ENCODE results near the gene ANKIB1. TPM values are rescaled to one million over a fixed set of nuclear protein-coding genes. Genes with fewer than 3 reads are reported as not detected.
"Not testable (repeated sequence)": the region's sequence is repeated elsewhere in the genome, so short reads cannot be mapped to it uniquely, and the experiment has no call there.

ANKIB1 gene
- total RNA-seq, 2 experiments from 2014 or later, result 57.7 to 82.0 TPM

DNA sequence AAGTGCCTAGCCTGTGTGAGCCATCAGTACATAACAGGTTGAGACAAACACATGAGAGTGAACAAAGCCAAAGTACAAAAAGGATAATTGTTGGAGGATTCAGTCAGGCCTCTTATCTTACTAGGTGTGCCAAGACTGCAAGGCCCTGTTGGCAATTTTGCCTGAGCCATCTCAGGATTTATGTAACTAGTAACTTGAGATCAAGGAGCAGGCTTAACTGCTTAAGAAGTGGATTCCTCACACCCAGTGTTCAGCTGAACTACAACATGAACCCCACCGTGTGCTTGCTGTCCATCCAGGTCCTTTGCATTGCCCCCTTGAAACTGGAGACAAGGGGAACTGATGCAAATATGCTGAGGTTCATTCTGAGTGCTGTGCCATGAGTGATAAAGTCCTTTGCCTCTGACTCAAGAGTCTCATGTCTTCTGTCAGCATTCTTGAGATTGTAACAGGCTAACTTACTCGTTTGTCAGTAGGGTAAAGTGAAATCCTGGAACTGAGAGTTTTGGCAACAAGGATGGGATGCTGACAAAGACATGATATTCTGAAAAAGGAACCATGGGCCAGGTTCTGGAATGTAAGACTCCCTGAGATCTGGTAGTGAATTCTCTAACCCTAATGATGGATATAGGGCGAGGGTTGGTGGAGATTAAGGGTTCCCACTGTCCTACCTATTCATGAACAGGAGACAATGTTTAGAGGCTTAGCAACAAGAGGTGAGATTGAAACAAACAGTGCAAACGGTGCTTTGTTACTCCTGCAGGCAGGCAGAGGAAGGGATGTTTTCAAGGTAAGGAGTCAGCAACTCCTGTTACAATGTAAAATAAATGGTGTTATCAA is 157.4 kb downstream of the ANKIB1 start:
- H3K27me3 Mint-ChIP-seq, result no peaks in the 10 kb centered on the region
- no peak overlapping the region for H3K4me3 Mint-ChIP-seq

DNA sequence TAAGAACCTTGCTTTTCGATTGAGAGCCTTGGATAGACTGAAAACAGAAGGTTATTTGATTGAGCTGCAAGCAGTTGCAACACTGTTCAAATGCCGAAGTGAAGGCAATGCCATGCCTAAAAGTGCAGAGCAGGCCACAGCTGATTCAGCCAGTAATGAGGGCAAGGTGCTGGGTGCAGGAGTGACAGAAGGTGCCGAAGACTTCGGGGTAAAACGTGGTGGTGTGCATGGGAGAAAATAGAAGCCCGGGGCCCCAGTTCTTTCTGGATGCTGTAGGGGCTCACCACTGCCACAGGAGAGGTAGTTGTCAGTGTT is 157.9 kb downstream of the ANKIB1 start:
- Mint-ChIP-seq H3K36me3 (ENCODE audit: low read depth) (peaks cover 14% of the 10 kb centered on the region), H3K4me3 (no peak overlapping the region), H3K27me3 (no peaks in the 10 kb centered on the region), H3K27ac (no peak overlapping the region), H3K9me3 (no peaks in the 10 kb centered on the region), H3K4me1 (peaks cover 19% of the 10 kb centered on the region)
- POLR2A ChIA-PET, result no interaction called here
- CTCF ChIA-PET, result no interaction called here
- no peak for DNase-seq

More for the DNA sequence above, 157.4 kb downstream of the ANKIB1 start:
- DNase-seq, result no peak
- Mint-ChIP-seq H3K27ac (no peak overlapping the region), H3K36me3 (ENCODE audit: low read depth) (peaks cover 19% of the 10 kb centered on the region), H3K4me1 (peaks cover 19% of the 10 kb centered on the region), H3K9me3 (no peaks in the 10 kb centered on the region)
- POLR2A ChIA-PET, result no interaction called here
- CTCF ChIA-PET, result interaction anchor here (1.2 kb wide), 1 partner anchor 9 kb away, joined by 3 read pairs; no protein-coding TSS in a partner anchor

DNA sequence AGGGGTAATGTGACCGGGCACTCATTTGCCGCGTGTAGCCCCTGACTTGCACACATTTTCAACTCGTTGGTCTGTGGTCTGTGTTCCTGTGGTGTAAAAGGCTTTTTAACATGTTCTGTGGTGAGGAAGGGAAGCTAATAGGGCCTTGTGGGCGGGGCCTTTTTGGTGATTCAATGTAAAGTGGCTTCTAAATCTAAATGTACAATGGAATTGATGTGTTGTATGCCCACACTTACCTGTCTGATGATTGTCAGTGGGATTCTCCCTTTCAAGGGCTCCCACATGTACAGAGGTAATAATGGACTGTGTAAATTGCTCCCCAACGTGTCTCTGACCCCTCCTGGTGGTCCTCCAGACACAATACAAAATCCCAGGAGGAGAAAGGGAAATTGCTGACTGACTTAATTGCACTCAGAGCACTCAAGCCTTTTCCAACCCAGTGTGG is 158.4 kb downstream of the ANKIB1 start:
- DNase-seq, result peak; percentile 59
- H3K27ac Mint-ChIP-seq, result peak overlapping the region; percentile 3
- H3K9me3 Mint-ChIP-seq, result no peaks in the 10 kb centered on the region
- no peak overlapping the region for H3K4me3 Mint-ChIP-seq
- peaks cover 19% of the 10 kb centered on the region for H3K4me1 Mint-ChIP-seq
- no peaks in the 10 kb centered on the region for H3K27me3 Mint-ChIP-seq
- ChIA-PET POLR2A (no interaction called here), CTCF (interaction anchor here (0.5 to 1.0 kb wide), 2 partner anchors 13 to 25 kb away, joined by 3 to 5 read pairs; no protein-coding TSS in a partner anchor)
- peaks cover 11% of the 10 kb centered on the region for H3K36me3 Mint-ChIP-seq (ENCODE audit: low read depth)

DNA sequence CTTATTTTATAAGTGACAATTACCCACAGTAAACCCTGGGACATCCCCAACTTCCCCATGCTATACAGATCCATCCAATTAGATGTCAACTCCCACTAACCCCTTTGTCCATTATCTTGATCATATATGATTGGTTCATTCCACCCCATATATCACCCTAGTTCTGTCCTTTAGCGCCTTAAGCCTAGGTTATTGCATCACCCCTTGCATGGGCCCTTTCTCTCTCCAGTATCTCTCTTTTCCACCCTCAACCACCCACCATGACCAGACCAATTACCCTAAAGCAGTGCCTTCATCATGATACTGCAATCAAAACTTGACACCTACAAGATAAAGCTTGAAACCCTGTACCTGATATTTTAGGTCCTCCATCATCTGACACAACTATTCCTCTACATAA is 163.6 kb downstream of the ANKIB1 start:
- H3K27me3 Mint-ChIP-seq, result peaks cover 7% of the 10 kb centered on the region
- H3K9me3 Mint-ChIP-seq, result peaks cover 2% of the 10 kb centered on the region
- H3K4me1 Mint-ChIP-seq, result peaks cover 6% of the 10 kb centered on the region
- POLR2A ChIA-PET, result no interaction called here
- no peak for DNase-seq
- peaks cover 5% of the 10 kb centered on the region for H3K36me3 Mint-ChIP-seq (ENCODE audit: low read depth)
- H3K4me3 Mint-ChIP-seq, result no peak overlapping the region
- H3K27ac Mint-ChIP-seq, result no peak overlapping the region
- CTCF ChIA-PET, result interaction anchor here (0.7 to 1.3 kb wide), 2 partner anchors 15 to 58 kb away, joined by 3 read pairs; no protein-coding TSS in a partner anchor

- H3K27ac Mint-ChIP-seq; H3K36me3 Mint-ChIP-seq (ENCODE audit: low read depth); H3K4me1 Mint-ChIP-seq; DNase-seq; POLR2A ChIA-PET; H3K9me3 Mint-ChIP-seq; H3K27me3 Mint-ChIP-seq; H3K4me3 Mint-ChIP-seq: not testable (repeated sequence)
- CTCF ChIA-PET, result interaction anchor here (0.7 kb wide), 1 partner anchor 268 kb away, joined by 3 read pairs; no protein-coding TSS in a partner anchor
Measured at GRCh38 chr7:92410162-92410561, 164.4 kb downstream of the ANKIB1 start.

DNA sequence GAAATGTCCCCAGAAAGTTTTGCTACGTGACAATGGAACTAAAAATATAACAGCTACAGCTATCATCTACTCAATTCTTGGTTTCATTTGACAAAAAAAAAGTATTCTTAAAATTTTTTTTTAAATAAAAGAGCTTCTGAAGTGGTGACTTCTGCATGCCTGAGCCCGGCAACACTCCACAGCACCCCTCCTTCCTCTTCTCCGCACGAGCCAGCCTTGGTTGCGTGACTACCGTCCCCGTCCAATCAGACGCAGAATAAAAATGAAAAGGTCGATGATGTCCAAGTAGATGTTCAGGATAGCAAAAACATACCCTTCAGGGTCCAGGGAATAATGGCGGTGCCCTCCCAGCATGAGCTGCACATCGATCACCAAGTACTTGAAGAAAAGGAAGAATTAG is 167.0 kb downstream of the ANKIB1 start:
- Mint-ChIP-seq H3K4me3 (no peak overlapping the region), H3K36me3 (ENCODE audit: low read depth) (no peaks in the 10 kb centered on the region), H3K9me3 (peaks cover 2% of the 10 kb centered on the region), H3K4me1 (no peaks in the 10 kb centered on the region), H3K27ac (no peak overlapping the region), H3K27me3 (peaks cover 7% of the 10 kb centered on the region)
- ChIA-PET CTCF (interaction anchor here (0.8 to 2.8 kb wide), 3 partner anchors 9 to 11 kb away, joined by 3 to 9 read pairs (median 3); no protein-coding TSS in a partner anchor), POLR2A (no interaction called here)
- no peak for DNase-seq

- no peak for DNase-seq
- no peaks in the 10 kb centered on the region for H3K36me3 Mint-ChIP-seq (ENCODE audit: low read depth)
- POLR2A ChIA-PET, result no interaction called here
- CTCF ChIA-PET, result interaction anchor here (0.9 to 2.8 kb wide), 3 partner anchors 8 to 34 kb away, joined by 3 to 9 read pairs (median 8); partner anchors contain the start of gene GATAD1
- peaks cover 2% of the 10 kb centered on the region for H3K9me3 Mint-ChIP-seq
- no peaks in the 10 kb centered on the region for H3K4me1 Mint-ChIP-seq
- H3K27ac Mint-ChIP-seq, result no peak overlapping the region
- peaks cover 7% of the 10 kb centered on the region for H3K27me3 Mint-ChIP-seq
- H3K4me3 Mint-ChIP-seq, result no peak overlapping the region
Measured at GRCh38 chr7:92413550-92413949, 167.8 kb downstream of the ANKIB1 start.

- CTCF ChIA-PET, result interaction anchor here (0.6 to 2.8 kb wide), 4 partner anchors 9 to 32 kb away, joined by 4 to 9 read pairs (median 6); partner anchors contain the start of gene GATAD1
- Mint-ChIP-seq H3K36me3 (ENCODE audit: low read depth) (no peaks in the 10 kb centered on the region), H3K4me3 (no peak overlapping the region), H3K27me3 (peaks cover 7% of the 10 kb centered on the region), H3K27ac (no peak overlapping the region), H3K9me3 (no peaks in the 10 kb centered on the region), H3K4me1 (no peaks in the 10 kb centered on the region)
- no peak for DNase-seq
- POLR2A ChIA-PET, result no interaction called here
Measured at GRCh38 chr7:92415225-92415624, 169.5 kb downstream of the ANKIB1 start.

- POLR2A ChIA-PET, result no interaction called here
- H3K4me3 Mint-ChIP-seq, result no peak overlapping the region
Measured at GRCh38 chr7:92417913-92418312, 172.1 kb downstream of the ANKIB1 start.

GRCh38 chr7:92421676-92422435 is 176.1 kb downstream of the ANKIB1 start:
- no peak for DNase-seq
- Mint-ChIP-seq H3K4me3 (no peak overlapping the region), H3K27me3 (peaks cover 4% of the 10 kb centered on the region), H3K27ac (no peak overlapping the region), H3K9me3 (no peaks in the 10 kb centered on the region), H3K4me1 (peaks cover 17% of the 10 kb centered on the region), H3K36me3 (ENCODE audit: low read depth) (no peaks in the 10 kb centered on the region)
- POLR2A ChIA-PET, result interaction anchor here (1.1 kb wide), 1 partner anchor 25 kb away, joined by 3 read pairs; the partner anchor contains the start of gene GATAD1
- CTCF ChIA-PET, result interaction anchor here (1.0 to 6.0 kb wide), 5 partner anchors 9 to 25 kb away, joined by 3 to 49 read pairs (median 3); partner anchors contain the start of gene GATAD1

More at GRCh38 chr7:92417913-92418312, 172.1 kb downstream of the ANKIB1 start:
- CTCF ChIA-PET, result interaction anchor here (0.8 to 2.4 kb wide), 3 partner anchors 30 to 172 kb away, joined by 3 to 11 read pairs (median 4); partner anchors contain the start of genes ANKIB1, GATAD1 and KRIT1
- Mint-ChIP-seq H3K27ac (no peak overlapping the region), H3K27me3 (peaks cover 3% of the 10 kb centered on the region), H3K4me1 (no peaks in the 10 kb centered on the region), H3K9me3 (no peaks in the 10 kb centered on the region), H3K36me3 (ENCODE audit: low read depth) (no peaks in the 10 kb centered on the region)
- DNase-seq, result no peak

DNA sequence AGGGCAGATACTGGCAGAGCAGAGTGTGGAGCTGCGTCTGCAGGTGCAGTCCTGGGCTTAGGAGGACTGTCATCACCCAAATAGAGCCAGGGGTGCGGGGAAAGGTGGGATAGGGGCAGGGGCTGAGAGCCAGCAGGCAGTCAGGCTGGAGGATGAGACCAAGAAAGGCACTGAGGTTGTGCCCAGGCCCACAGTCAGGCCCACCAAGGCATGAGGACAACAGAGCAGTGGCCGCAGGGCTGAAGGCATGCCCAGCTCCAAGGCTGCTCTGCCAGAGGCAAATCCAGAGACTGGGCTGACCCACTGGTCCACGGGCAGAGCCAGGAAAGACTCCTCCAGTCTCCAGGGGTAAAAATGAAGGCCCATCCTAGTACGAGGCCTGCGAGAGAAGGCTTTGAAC is 177.2 kb downstream of the ANKIB1 start:
- H3K4me3 Mint-ChIP-seq, result no peak overlapping the region
- no peaks in the 10 kb centered on the region for H3K9me3 Mint-ChIP-seq
- POLR2A ChIA-PET, result interaction anchor here (1.1 kb wide), 1 partner anchor 24 kb away, joined by 3 read pairs; the partner anchor contains the start of gene GATAD1
- H3K4me1 Mint-ChIP-seq, result peaks cover 17% of the 10 kb centered on the region
- no peak for DNase-seq
- peaks cover 8% of the 10 kb centered on the region for H3K27me3 Mint-ChIP-seq
- no peak overlapping the region for H3K27ac Mint-ChIP-seq
- CTCF ChIA-PET, result interaction anchor here (1.0 to 6.0 kb wide), 3 partner anchors 12 to 178 kb away, joined by 3 to 49 read pairs (median 5); partner anchors contain the start of gene GATAD1
- no peaks in the 10 kb centered on the region for H3K36me3 Mint-ChIP-seq (ENCODE audit: low read depth)

GRCh38 chr7:92423710-92424131 is 177.9 kb downstream of the ANKIB1 start:
- ChIA-PET CTCF (interaction anchor here (1.0 to 6.0 kb wide), 5 partner anchors 10 to 293 kb away, joined by 3 to 49 read pairs (median 4); partner anchors contain the start of gene GATAD1), POLR2A (no interaction called here)
- Mint-ChIP-seq H3K4me3 (peak overlapping the region; percentile 11), H3K27ac (no peak overlapping the region), H3K36me3 (ENCODE audit: low read depth) (no peaks in the 10 kb centered on the region), H3K9me3 (no peaks in the 10 kb centered on the region), H3K27me3 (peaks cover 8% of the 10 kb centered on the region), H3K4me1 (peaks cover 17% of the 10 kb centered on the region)
- DNase-seq, result no peak
